ENCODE results near the gene IFNA8.

Gene IFNA8

DNA sequence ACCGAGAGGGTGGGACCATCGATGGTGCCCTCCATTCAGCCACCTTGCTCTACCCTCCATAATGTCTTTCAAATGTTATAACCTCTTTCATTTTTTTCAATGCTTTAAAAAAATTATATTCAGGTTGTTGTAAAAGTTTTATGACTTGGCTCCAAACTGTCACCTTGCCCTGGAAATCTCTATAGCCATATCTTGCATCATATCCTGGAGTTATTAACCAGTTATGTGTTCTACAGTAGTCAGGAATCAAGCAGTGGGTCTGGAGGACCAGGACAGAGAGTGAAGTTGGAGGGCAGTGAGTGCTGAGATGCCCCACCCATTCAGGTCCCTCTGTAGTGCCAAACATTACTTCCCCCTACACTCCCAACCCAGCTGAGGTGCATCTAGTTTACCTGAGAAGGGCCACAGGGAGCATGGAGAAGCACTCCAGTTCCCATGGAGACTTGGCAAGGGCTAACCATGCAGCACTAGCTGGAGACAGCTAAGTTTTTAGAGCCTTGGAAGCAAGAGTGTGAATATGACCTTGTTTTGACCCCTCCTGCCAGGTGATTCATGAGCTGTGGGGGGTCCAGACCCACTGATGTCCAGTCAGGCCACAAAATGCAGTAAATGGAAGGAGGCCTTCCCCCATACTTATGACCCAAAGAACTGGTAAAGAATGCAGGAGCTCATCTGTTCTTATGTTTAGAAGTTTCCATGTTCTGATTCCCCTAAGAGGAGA, 5.5 kb downstream of the IFNA8 start:
- POLR2A ChIA-PET: no interaction called here
- TF ChIP-seq SP2 (tag by site-specific recombination; IDR thresholded peaks at IDR 0.05) (no peak), REPIN1 (tag by site-specific recombination; IDR thresholded peaks at IDR 0.05; ENCODE audit: low read depth) (no peak), ZNF391 (tag by site-specific recombination; IDR thresholded peaks at IDR 0.05; ENCODE audit: borderline replicate concordance, low read depth) (no peak), ZNF843 (tag by site-specific recombination; IDR thresholded peaks at IDR 0.05) (no peak), ZNF214 (tag by site-specific recombination; IDR thresholded peaks at IDR 0.05; ENCODE audit: borderline replicate concordance) (no peak), ZNF510 (tag by site-specific recombination; IDR thresholded peaks at IDR 0.05; ENCODE audit: insufficient replicate concordance) (no peak), SCRT2 (tag by site-specific recombination; IDR thresholded peaks at IDR 0.05) (no peak), BCL11A (tag by site-specific recombination; IDR thresholded peaks at IDR 0.05; ENCODE audit: low read depth) (no peak), OSR2 (tag by site-specific recombination; IDR thresholded peaks at IDR 0.05) (no peak), ZNF292 (tag by site-specific recombination; IDR thresholded peaks at IDR 0.05; ENCODE audit: borderline replicate concordance, low read depth) (no peak), ZNF223 (tag by site-specific recombination; IDR thresholded peaks at IDR 0.05) (no peak), ZNF211 (tag by site-specific recombination; IDR thresholded peaks at IDR 0.05; ENCODE audit: low read depth) (no peak), ZNF175 (tag by site-specific recombination; IDR thresholded peaks at IDR 0.05) (no peak), ZNF132 (tag by site-specific recombination; IDR thresholded peaks at IDR 0.05; ENCODE audit: borderline replicate concordance) (no peak), ZBTB20 (tag by site-specific recombination; IDR thresholded peaks at IDR 0.05) (no peak), ZBTB8A (tag by site-specific recombination; IDR thresholded peaks at IDR 0.05) (no peak), ZEB2 (tag by site-specific recombination; IDR thresholded peaks at IDR 0.05) (no peak)
- TF ChIP-seq, protein P1, sequence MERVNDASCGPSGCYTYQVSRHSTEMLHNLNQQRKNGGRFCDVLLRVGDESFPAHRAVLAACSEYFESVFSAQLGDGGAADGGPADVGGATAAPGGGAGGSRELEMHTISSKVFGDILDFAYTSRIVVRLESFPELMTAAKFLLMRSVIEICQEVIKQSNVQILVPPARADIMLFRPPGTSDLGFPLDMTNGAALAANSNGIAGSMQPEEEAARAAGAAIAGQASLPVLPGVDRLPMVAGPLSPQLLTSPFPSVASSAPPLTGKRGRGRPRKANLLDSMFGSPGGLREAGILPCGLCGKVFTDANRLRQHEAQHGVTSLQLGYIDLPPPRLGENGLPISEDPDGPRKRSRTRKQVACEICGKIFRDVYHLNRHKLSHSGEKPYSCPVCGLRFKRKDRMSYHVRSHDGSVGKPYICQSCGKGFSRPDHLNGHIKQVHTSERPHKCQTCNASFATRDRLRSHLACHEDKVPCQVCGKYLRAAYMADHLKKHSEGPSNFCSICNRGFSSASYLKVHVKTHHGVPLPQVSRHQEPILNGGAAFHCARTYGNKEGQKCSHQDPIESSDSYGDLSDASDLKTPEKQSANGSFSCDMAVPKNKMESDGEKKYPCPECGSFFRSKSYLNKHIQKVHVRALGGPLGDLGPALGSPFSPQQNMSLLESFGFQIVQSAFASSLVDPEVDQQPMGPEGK (tag by site-specific recombination; IDR thresholded peaks at IDR 0.05): no peak
- TF ChIP-seq, protein P2, sequence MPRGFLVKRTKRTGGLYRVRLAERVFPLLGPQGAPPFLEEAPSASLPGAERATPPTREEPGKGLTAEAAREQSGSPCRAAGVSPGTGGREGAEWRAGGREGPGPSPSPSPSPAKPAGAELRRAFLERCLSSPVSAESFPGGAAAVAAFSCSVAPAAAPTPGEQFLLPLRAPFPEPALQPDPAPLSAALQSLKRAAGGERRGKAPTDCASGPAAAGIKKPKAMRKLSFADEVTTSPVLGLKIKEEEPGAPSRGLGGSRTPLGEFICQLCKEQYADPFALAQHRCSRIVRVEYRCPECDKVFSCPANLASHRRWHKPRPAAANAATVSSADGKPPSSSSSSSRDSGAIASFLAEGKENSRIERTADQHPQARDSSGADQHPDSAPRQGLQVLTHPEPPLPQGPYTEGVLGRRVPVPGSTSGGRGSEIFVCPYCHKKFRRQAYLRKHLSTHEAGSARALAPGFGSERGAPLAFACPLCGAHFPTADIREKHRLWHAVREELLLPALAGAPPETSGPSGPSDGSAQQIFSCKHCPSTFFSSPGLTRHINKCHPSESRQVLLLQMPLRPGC (tag by site-specific recombination; IDR thresholded peaks at IDR 0.05): no peak
- TF ChIP-seq, protein P3, sequence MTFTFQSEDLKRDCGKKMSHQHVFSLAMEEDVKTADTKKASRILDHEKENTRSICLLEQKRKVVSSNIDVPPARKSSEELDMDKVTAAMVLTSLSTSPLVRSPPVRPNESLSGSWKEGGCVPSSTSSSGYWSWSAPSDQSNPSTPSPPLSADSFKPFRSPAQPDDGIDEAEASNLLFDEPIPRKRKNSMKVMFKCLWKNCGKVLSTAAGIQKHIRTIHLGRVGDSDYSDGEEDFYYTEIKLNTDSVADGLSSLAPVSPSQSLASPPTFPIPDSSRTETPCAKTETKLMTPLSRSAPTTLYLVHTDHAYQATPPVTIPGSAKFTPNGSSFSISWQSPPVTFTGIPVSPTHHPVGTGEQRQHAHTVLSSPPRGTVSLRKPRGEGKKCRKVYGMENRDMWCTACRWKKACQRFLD (tag by site-specific recombination; IDR thresholded peaks at IDR 0.05): no peak
- H3K4me1 ChIP-seq (ENCODE audit: control insufficient read depth, insufficient read depth, low read length): no peaks in the 10 kb centered on the region
- H3K27ac ChIP-seq (ENCODE audit: extremely low read depth, low read depth, low read length): no peak overlapping the region
- H3K4me3 ChIP-seq (ENCODE audit: low read depth, low read length): no peak overlapping the region
- no peaks in the 10 kb centered on the region for H3K36me3 ChIP-seq (ENCODE audit: control insufficient read depth in 2 of 2, insufficient read depth in 1 of 2, low read length in 2 of 2)
- no peaks in the 10 kb centered on the region for H3K9me3 ChIP-seq (ENCODE audit: control insufficient read depth, insufficient read depth, low read depth, low read length)
- CTCF ChIA-PET: interaction anchor here (0.6 to 1.1 kb wide), 3 partner anchors 18 to 96 kb away, joined by 3 to 4 read pairs (median 3); no protein-coding TSS in a partner anchor

All from HEK293 (cell line).